ENCODE data around the gene KCNJ9. TPM values are rescaled to one million over a fixed set of nuclear protein-coding genes. Genes with fewer than 3 reads are reported as not detected.

KCNJ9 gene
- total RNA-seq, 1 donor from 2014 or later = 0.05 TPM

DNA sequence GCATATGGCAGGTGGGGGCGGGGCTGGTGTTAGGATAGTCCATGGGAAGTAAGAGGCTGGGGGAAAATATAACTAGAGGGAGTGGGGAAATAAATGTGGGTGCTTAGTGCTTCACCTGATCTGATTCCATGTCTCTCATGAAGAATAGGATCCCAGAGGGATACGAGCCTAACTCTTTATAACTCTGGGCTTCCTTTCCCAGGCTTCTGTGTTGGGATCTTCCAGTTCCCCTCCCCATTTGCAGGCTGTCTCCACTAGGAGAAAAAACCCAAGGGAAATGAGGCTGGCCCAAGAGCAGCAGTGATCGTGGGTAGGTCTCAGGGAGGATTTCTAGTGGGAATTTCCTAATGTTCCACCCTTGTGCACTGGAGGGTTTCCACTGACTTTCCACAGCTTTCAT, 1.6 kb downstream of the KCNJ9 start:
- H3K9me3 Mint-ChIP-seq (ENCODE audit: unreplicated experiment) = no peaks in the 10 kb centered on the region
- H3K27me3 Mint-ChIP-seq (ENCODE audit: unreplicated experiment) = peaks cover 28% of the 10 kb centered on the region
- no peak for DNase-seq (ENCODE audit: low spot score)
- no peaks in the 10 kb centered on the region for H3K36me3 Mint-ChIP-seq (ENCODE audit: low read depth, unreplicated experiment)
- TF ChIP-seq, protein P1, sequence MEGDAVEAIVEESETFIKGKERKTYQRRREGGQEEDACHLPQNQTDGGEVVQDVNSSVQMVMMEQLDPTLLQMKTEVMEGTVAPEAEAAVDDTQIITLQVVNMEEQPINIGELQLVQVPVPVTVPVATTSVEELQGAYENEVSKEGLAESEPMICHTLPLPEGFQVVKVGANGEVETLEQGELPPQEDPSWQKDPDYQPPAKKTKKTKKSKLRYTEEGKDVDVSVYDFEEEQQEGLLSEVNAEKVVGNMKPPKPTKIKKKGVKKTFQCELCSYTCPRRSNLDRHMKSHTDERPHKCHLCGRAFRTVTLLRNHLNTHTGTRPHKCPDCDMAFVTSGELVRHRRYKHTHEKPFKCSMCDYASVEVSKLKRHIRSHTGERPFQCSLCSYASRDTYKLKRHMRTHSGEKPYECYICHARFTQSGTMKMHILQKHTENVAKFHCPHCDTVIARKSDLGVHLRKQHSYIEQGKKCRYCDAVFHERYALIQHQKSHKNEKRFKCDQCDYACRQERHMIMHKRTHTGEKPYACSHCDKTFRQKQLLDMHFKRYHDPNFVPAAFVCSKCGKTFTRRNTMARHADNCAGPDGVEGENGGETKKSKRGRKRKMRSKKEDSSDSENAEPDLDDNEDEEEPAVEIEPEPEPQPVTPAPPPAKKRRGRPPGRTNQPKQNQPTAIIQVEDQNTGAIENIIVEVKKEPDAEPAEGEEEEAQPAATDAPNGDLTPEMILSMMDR (IDR thresholded peaks at IDR 0.05; ENCODE audit: unreplicated experiment) = no peak
- H3K4me3 Mint-ChIP-seq (ENCODE audit: unreplicated experiment) = no peak overlapping the region
- H3K27ac Mint-ChIP-seq (ENCODE audit: unreplicated experiment) = no peak overlapping the region
- H3K4me1 Mint-ChIP-seq (ENCODE audit: unreplicated experiment) = peaks cover 14% of the 10 kb centered on the region

DNA sequence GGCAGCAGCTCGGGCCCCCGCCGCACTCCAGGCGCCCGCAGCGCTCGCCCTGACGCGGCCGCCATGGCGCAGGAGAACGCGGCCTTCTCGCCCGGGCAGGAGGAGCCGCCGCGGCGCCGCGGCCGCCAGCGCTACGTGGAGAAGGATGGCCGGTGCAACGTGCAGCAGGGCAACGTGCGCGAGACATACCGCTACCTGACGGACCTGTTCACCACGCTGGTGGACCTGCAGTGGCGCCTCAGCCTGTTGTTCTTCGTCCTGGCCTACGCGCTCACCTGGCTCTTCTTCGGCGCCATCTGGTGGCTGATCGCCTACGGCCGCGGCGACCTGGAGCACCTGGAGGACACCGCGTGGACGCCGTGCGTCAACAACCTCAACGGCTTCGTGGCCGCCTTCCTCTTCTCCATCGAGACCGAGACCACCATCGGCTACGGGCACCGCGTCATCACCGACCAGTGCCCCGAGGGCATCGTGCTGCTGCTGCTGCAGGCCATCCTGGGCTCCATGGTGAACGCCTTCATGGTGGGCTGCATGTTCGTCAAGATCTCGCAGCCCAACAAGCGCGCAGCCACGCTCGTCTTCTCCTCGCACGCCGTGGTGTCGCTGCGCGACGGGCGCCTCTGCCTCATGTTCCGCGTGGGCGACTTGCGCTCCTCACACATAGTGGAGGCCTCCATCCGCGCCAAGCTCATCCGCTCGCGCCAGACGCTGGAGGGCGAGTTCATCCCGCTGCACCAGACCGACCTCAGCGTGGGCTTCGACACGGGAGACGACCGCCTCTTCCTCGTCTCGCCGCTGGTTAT, 2.8 kb downstream of the KCNJ9 start:
- Mint-ChIP-seq H3K9me3 (ENCODE audit: unreplicated experiment) (no peaks in the 10 kb centered on the region), H3K27ac (ENCODE audit: unreplicated experiment) (no peak overlapping the region), H3K36me3 (ENCODE audit: low read depth, unreplicated experiment) (no peaks in the 10 kb centered on the region), H3K27me3 (ENCODE audit: unreplicated experiment) (peaks cover 32% of the 10 kb centered on the region), H3K4me1 (ENCODE audit: unreplicated experiment) (peaks cover 17% of the 10 kb centered on the region), H3K4me3 (ENCODE audit: unreplicated experiment) (peak overlapping the region; percentile 62)
- TF ChIP-seq, protein P1 (IDR thresholded peaks at IDR 0.05; ENCODE audit: unreplicated experiment) = peak; percentile 44
- peak; percentile 58 for DNase-seq (ENCODE audit: low spot score)

DNA sequence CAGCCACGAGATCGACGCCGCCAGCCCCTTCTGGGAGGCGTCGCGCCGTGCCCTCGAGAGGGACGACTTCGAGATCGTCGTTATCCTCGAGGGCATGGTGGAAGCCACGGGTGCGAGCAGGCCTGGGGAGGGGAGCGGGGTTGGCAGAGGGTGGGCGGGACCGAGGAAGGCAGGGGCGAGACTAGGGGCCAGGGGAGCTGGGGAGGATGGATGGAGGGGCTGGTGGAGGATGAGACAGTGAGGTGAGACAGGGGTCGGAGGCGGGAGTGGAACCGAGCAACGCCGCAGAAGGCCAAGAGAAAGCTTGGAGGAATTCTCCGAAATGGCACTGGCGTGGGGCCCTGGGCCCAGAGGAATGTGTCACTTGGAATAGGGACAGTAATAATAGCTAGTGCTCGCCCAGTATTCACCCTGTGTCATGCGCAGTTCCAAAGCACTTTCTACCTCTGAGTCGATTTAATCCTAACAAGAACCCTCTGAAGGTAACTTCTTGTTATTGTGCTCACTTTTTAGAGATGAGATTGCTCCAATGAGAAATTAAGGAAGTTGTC, 3.5 kb downstream of the KCNJ9 start:
- Mint-ChIP-seq H3K27me3 (ENCODE audit: unreplicated experiment) (peaks cover 31% of the 10 kb centered on the region), H3K27ac (ENCODE audit: unreplicated experiment) (no peak overlapping the region), H3K36me3 (ENCODE audit: low read depth, unreplicated experiment) (no peaks in the 10 kb centered on the region), H3K4me1 (ENCODE audit: unreplicated experiment) (peaks cover 17% of the 10 kb centered on the region), H3K9me3 (ENCODE audit: unreplicated experiment) (no peaks in the 10 kb centered on the region), H3K4me3 (ENCODE audit: unreplicated experiment) (no peak overlapping the region)
- TF ChIP-seq, protein P1 (IDR thresholded peaks at IDR 0.05; ENCODE audit: unreplicated experiment) = no peak
- no peak for DNase-seq (ENCODE audit: low spot score)

DNA sequence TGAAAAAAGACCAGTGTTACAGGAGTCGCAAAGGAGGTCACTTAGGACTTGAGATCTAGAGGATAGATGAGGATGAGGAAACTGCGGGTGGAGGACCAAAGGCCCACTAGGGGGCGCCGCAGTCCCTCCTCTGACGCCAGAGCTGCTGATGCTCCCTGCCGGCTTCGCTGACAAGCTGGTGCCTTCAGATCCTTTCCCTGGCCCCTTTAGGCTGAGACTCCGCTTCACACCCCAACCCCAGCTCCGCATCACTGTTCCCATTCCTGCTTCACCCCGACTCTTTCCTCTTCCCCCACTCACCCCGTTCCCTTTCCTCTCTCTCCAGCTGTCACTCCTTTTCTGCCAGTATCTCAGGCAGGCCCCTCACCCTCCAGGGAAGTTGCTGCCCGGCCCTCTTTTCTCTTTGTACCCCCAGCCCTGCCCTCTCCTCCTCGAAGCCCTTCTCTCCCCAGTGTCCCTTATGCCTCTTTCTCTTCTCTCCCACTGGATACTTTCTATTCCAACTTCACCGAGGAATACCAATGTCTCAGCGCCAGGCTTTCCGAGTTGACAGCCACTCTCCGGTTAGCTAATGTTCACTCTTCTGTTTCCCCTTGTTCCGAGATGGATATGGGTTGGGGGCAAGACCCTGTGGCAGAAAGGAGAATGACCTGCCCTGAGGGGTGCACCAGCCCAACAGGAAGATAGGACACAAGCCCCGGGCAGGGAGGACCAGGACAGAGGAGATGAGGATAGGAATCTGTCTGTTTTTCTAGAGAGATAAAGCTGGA, 4.5 kb downstream of the KCNJ9 start:
- peaks cover 17% of the 10 kb centered on the region for H3K4me1 Mint-ChIP-seq (ENCODE audit: unreplicated experiment)
- H3K27me3 Mint-ChIP-seq (ENCODE audit: unreplicated experiment) = peaks cover 30% of the 10 kb centered on the region
- H3K27ac Mint-ChIP-seq (ENCODE audit: unreplicated experiment) = no peak overlapping the region
- TF ChIP-seq, protein P1 (IDR thresholded peaks at IDR 0.05; ENCODE audit: unreplicated experiment) = peak; percentile 76
- H3K9me3 Mint-ChIP-seq (ENCODE audit: unreplicated experiment) = no peaks in the 10 kb centered on the region
- peak; percentile 88 for DNase-seq (ENCODE audit: low spot score)
- H3K4me3 Mint-ChIP-seq (ENCODE audit: unreplicated experiment) = no peak overlapping the region
- no peaks in the 10 kb centered on the region for H3K36me3 Mint-ChIP-seq (ENCODE audit: low read depth, unreplicated experiment)
